H7 (cell line): ENCODE measurements around the gene SHB. TPM values are rescaled to one million over a fixed set of nuclear protein-coding genes. Genes with fewer than 3 reads are reported as not detected.

Experiments used
- DNase-seq: peaks from one replicate; pipeline ENCODE4 v3.0.0; 2012
- H3K27me3 ChIP-seq: 2 replicates; pipeline ENCODE4 v1.6.0; 2011; ENCODE audit warnings: mild to moderate bottlenecking, low read length; ENCODE audit not compliant: control insufficient read depth, insufficient read depth
- H3K36me3 ChIP-seq: replicated peaks from 2 replicates; pipeline ENCODE4 v1.5.1; 2011; ENCODE audit warnings: low read length; ENCODE audit not compliant: control insufficient read depth, insufficient read depth
- H3K4me3 ChIP-seq: 2 replicates; pipeline ENCODE4 v1.5.1; 2011; ENCODE audit warnings: low read depth, mild to moderate bottlenecking, control low read depth, low read length, moderate library complexity; ENCODE audit not compliant: insufficient read depth
- total RNA-seq: library from RNA; depleted of rRNA; stranded (reverse); fragments of >200 nt; shearing (Covaris generic); gene quantifications from 2 replicates; pipeline ENCODE4 v1.2.3, GENCODE V29; 2014

SHB gene
- total RNA-seq, 1 experiment from 2014 or later, result 18.0 TPM

DNA sequence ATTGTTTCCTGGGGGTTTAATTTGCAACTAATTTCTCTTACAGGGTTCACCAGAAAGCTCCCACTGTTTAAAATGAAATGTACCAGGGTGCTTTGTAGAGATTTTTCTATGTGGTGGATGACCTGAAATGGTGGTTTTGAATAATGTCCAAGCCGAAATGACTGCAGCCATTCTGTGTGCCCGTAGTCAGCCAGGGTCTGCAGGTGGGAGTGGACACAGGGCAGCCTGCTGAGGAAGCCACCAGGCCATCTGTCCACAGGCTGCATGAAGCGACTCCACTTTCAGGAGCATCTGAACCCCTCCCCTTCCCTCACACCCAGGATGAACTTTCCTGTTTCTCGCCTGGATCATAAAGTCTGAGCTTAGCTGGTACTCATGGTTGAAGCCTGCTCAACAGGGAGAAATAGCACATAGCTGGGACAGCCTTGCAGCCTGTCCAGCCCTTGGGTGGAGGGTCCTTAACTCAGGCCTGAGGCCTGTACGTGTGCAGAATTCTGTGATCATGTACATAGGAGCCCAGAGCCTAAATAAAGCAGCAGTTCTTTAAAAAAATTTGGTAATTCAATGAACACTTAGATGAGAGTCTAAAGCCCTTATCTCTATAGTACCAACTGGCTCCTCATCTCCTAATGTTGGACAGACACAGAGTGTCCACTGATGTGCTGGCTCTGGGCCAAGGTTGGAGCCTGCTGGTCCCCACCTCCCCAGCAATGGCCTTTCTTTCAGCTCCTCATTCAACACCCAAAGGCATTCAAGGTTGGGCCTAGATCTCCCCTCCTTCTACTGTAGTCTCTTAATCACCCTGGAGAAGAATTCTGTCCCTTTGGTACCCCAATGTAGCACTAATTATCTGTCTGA lies 72.8 kb downstream of the SHB start:
- Histone ChIP-seq H3K27me3 (no peaks in the 10 kb centered on the region), H3K36me3 (no peaks in the 10 kb centered on the region), H3K4me3 (no peak overlapping the region)
- no peak for DNase-seq

DNA sequence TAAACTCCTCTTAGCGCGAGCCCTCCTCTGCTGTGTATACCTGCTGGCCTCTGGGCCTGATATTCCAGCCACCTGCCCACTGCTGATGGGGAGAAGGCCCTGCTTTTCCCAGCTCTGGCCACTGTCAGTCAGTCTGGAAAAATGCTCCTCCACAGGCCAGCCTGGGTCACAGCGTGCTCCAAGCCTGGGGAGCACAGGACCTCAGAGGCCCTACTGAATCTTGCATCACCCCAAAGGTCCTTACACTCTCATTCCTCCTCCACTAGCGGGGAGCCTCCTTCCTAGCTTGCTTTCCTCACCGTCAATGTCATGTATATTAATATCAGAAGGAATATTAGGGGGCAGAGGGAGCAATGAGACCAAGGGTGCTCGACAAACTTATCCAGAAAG lies 73.7 kb downstream of the SHB start:
- DNase-seq, result no peak
- Histone ChIP-seq H3K4me3 (no peak overlapping the region), H3K27me3 (no peaks in the 10 kb centered on the region), H3K36me3 (no peaks in the 10 kb centered on the region)

DNA sequence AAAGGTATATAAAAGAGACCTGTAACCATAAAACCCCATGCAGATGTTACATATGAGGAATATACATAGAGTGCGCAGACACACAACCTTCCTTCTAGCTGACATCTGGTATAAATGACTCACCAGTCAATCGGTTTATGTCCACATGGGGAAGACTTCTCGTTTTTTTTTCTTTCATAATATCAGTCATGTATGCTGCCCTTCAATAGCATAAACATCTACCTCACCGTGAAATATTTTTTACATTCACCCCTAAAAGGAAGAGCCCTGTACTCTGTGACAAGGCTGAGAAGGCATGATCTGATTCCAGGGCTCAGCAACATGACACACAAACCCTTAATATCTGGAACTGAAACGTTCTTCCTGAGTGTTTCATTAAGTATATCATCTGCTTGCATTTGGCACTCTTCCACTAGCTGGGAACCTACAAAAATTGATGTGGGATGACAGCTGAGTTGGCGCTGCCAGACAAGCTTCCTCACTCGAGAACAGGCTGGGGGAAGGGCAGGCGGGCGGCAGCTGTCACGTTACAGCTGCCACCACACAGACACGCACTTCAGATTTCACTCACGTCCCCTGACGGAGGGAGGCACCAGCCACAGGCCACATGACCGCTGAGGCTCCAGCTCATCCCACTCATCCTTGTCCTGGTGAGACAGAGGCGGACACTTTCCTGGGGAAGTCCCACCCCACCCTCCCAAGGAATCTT lies 74.2 kb downstream of the SHB start:
- Histone ChIP-seq H3K36me3 (no peaks in the 10 kb centered on the region), H3K27me3 (no peaks in the 10 kb centered on the region), H3K4me3 (no peak overlapping the region)
- DNase-seq, result no peak

DNA sequence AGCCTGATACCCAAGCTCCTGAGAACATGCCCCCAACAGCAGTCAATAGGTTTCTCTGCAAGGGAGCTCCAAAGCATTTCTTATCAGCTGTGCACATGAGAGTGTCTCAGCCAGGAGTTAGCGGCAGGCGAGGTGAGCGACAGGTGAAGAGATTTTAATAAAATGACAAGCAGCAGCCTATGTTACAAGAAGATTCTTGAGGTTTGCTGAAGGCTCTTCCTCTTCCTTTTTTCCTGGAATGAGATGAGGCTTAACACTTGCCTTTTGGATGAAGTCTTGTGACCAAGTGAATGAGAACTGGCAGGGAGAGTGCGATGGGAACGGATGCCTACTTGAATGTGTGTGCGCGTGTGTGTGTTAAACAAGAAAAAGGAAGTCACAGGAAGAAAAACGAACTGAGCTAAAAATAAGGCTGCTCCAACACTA lies 76.1 kb downstream of the SHB start:
- no peaks in the 10 kb centered on the region for H3K27me3 ChIP-seq
- no peak overlapping the region for H3K4me3 ChIP-seq
- no peaks in the 10 kb centered on the region for H3K36me3 ChIP-seq
- DNase-seq, result no peak

DNA sequence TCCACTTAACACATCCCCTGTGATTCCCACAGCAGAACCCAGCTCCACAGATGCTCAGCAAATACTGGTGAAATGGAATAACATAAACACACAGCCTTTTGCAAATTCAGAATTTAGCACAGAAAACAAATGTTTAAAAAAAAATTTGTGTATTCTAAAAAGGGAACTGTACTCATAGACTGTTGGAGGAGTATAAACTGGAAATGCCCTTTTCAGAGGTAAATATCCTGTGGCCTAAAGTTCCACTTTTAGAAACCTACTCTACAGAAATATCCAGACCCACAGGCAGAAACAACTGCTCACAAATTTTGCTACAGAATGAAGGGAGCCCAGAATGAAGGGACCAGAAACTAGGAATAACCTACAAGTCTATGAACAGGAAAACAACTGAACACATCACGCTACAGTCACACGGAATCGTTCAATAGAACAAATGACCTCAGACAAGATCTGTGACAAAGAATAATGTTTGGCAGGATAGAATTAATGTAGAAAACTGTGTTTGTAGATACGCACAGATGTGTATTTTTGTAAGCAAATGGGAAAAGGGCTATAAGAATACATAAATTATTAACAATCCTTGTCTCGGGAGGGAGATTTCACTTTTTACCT lies 78.5 kb downstream of the SHB start:
- Histone ChIP-seq H3K4me3 (no peak overlapping the region), H3K36me3 (no peaks in the 10 kb centered on the region), H3K27me3 (no peaks in the 10 kb centered on the region)
- DNase-seq, result no peak

DNA sequence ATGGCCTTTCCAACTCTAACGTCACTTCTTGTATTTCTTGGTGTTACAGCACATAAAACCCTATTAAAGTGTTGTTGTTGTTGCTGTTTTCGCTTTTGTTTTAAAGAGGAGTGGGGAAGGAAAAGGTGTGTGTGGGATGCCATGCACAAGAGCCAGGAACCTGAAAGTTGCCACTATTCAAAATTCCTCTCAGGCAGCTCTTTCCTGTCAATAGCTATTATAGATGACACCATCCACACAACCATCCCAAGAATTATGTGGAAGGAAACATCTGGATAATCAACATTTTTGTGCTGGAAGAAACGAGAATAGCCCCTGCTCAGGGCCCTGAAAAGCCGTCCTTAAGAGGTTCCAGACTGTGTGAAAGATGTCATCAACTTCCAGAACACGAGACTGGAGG lies 79.3 kb downstream of the SHB start:
- H3K4me3 ChIP-seq, result no peak overlapping the region
- no peaks in the 10 kb centered on the region for H3K27me3 ChIP-seq
- DNase-seq, result no peak
- no peaks in the 10 kb centered on the region for H3K36me3 ChIP-seq

DNA sequence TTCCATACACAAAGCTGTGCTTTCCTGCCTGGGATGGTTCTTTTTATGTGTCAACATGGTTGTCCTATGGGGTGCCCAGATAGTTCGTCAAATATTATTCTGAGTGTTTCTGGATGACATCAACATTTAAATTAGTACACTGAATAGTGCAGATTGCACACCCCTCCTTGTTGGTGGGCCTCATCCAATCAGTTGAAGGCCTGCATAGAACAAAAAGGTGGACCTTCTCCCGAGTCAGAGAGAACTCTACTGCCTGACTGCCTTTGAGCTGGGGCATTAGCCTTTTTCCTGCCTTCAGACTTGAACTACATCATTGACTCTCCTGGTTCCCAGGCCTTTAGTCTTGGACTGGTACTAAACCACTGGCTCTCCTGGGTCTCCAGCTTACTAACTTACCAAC lies 80.4 kb downstream of the SHB start:
- H3K27me3 ChIP-seq, result no peaks in the 10 kb centered on the region
- H3K36me3 ChIP-seq, result no peaks in the 10 kb centered on the region
- H3K4me3 ChIP-seq, result no peak overlapping the region
- DNase-seq, result no peak

DNA sequence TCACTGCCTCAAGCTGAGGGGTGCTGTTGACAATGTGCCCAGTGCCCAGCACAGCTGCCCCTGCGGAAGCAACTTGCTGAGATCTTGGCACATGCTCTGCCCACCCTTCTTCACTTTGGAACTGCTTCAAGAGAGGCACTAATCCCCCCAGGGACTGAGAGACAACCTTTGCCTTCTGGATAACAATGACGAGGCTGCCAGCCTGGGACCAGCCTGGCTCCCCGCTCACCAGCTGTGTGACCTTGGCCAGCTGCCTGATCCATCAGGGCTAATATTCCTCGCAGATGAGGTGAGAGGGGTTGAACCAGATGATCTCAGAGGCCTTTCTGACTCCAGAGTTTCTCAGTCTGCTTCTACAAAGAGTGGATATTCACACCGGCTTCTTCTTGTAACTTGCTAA lies 81.0 kb downstream of the SHB start:
- H3K4me3 ChIP-seq, result no peak overlapping the region
- no peaks in the 10 kb centered on the region for H3K27me3 ChIP-seq
- DNase-seq, result no peak
- H3K36me3 ChIP-seq, result no peaks in the 10 kb centered on the region

DNA sequence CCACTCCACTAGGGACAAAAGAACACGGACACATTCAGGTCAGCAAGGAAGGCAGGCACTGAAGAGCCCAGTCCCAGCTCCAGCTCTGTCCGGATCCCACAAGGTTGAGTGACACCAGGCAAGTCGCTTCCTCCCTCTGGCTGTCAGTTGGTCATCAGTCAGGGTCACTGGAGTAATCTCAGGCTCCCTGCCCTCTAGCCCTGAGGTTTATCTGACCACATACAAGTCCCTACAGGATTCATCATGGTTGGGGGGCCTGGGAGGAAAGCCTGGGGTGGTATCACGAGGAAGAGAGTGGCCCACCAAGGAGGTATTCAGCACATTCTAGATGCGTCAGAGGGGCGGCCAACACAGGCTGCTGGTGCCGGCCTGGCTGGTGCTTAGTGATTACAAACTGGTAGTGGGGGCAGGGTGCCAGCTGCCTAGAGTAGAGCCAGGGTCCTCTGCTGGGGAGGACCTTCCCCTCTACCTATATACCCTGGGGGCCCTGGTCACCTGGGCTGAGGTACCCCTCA lies 81.5 kb downstream of the SHB start:
- DNase-seq, result no peak

DNA sequence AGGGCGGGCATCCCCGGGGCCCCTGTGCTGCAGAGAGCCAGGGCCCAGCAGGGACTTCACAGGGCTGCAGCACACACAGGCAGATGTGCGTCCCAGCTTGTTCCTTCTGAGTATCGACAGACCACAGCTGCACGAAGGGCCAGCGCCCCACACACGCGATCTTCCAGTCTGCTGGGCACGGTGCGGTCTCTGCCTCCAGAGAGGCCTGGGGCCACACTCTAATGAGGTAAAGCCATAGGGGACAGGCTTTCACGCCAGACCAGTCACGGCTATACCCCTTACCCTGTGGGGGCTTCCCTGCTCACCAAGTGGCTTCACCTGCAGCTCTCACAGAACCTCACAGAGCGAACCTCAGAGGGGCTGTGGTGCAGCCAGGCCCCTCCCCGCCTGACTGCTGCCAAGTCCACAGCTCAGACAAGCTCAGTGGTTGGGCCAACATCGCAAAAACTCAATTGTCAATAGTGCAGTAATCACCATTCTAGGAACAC lies 82.2 kb downstream of the SHB start:
- no peak overlapping the region for H3K4me3 ChIP-seq
- no peak for DNase-seq
- H3K27me3 ChIP-seq, result no peaks in the 10 kb centered on the region
- H3K36me3 ChIP-seq, result no peaks in the 10 kb centered on the region

More for the DNA sequence above, 81.5 kb downstream of the SHB start:
- H3K36me3 ChIP-seq, result no peaks in the 10 kb centered on the region
- no peaks in the 10 kb centered on the region for H3K27me3 ChIP-seq
- H3K4me3 ChIP-seq, result no peak overlapping the region

DNA sequence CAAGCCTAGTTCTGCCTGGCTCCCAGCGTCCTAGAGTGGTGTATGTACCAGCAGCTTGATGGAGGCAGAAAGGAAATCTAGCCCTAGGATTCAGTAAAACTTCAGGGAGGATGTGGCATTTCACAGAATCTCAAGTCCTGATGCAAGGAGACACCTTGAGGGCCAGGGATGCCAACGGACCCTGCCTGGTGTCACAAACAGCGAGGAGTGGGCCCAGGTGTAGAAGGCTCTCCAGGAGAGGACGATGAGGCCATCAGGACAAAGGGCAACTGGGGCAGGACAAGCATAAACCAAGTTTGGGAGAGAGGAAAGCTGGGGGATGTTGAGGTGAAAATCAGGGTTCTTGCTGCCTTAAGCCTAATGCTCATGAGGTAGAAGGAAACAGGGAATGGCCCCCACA lies 83.0 kb downstream of the SHB start:
- H3K4me3 ChIP-seq, result no peak overlapping the region
- H3K27me3 ChIP-seq, result no peaks in the 10 kb centered on the region
- DNase-seq, result no peak
- no peaks in the 10 kb centered on the region for H3K36me3 ChIP-seq

DNA sequence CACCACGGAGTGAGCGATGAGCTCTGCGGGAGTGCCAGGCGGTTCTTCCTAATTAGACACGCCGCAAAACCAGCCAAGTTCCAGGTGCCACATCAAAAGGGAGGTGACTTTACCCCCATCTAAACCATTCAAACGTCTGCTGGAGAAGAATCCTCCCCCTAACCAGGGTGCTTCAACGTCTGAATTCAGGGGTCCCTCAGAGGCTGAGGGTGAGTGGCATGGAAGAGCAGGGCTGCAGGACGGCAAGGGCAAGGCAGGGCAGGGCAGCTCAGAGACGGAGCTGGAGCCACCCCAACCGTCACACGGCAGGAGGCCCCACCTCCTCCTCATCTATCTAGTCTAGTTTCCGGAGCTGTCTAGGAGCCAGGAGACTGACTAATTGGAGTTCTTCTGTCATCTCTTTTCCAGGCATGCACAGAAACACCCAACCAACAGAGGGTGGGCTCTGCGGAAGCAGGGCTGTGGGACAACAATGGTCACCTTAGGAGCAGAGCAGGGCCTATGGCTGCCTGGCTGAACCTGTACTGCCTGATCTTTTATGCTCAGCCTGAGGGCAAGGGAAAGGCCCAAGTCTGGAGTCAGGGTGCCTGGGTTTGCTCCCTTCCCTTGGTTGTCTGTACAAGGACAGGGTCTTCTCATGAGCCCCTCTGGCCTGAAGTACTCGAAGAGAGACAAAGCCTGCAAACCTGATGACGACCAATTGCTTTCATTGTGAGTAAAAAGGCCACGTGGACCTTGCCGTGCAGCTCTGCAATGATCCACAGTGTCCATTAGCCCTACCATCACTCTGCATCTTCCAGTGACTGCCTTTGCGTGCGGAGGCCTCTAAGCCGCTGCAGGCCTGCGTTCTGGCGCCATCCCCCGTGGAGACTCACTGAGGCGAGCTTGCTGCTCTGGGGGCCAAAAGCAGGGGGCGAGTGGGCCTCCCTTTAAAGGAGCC lies 84.1 kb downstream of the SHB start:
- Histone ChIP-seq H3K4me3 (no peak overlapping the region), H3K36me3 (no peaks in the 10 kb centered on the region), H3K27me3 (no peaks in the 10 kb centered on the region)
- no peak for DNase-seq

DNA sequence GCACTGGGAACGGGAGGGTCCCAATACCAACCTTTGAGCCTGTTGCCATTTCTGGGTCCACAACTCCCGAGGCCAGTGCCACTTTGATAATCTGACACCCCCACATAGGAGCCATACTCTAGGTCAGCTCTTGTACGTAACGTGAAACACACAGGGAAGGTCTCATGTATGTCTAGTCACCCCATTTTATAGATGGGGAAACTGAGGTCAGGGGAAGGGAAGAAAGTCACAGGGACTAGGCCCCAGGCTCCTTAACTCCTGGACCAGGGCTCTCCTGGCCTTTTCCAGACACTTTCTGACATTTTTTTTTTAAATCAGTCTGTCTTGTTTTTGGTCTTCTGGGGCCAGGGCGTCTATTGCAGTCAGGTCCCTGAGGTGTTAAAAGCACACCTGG lies 84.8 kb downstream of the SHB start:
- no peak overlapping the region for H3K4me3 ChIP-seq
- DNase-seq, result no peak
- no peaks in the 10 kb centered on the region for H3K36me3 ChIP-seq
- no peaks in the 10 kb centered on the region for H3K27me3 ChIP-seq
